ENCODE results near the gene SOX30. TPM values are rescaled to one million over a fixed set of nuclear protein-coding genes. Genes with fewer than 3 reads are reported as not detected.

The SOX30 gene
- total and polyA plus RNA-seq, 12 donors: 0.03 to 0.72 (median 0.20) TPM; not detected in 5

Small RNA genes within 50 kb of the gene (small RNA-seq; reads per million reads assigned to genes)
- 0 reads per million in 2 donors for gene RNU6-390P

Other genes starting within 250 kb of the SOX30 start
- under 1 TPM in 2 of 9 donors, not detected in 7; 0.14 to 0.20 TPM for gene NIPAL4, start 192.2 kb downstream of the SOX30 start, total RNA-seq
- under 1 TPM in 2 of 3 donors, not detected in 1; 0.08 to 0.10 TPM for gene NIPAL4, start 192.2 kb downstream of the SOX30 start, polyA plus RNA-seq
- gene ADAM19, start 76.7 kb downstream of the SOX30 start, total RNA-seq: 10 to 100 TPM in 1 of 9 donors, 1 to 10 TPM in 8; 4.3 to 15.1 (median 5.4) TPM
- gene ADAM19, start 76.7 kb downstream of the SOX30 start, polyA plus RNA-seq: 1 to 10 TPM; 2.2 to 4.3 (median 2.6) TPM
- not detected for gene C5orf52, start 19.1 kb upstream of the SOX30 start, total RNA-seq
- gene C5orf52, start 19.1 kb upstream of the SOX30 start, polyA plus RNA-seq: not detected
- gene THG1L, start 79.0 kb upstream of the SOX30 start, total RNA-seq: 10 to 100 TPM in 7 of 9 donors, 1 to 10 TPM in 2; 8.7 to 27.0 (median 16.8) TPM
- 10 to 100 TPM; 12.5 to 26.4 (median 21.1) TPM for gene THG1L, start 79.0 kb upstream of the SOX30 start, polyA plus RNA-seq
- 10 to 100 TPM in 1 of 9 donors, 1 to 10 TPM in 8; 2.2 to 28.2 (median 4.9) TPM for gene LSM11, start 91.3 kb upstream of the SOX30 start, total RNA-seq
- 1 to 10 TPM; 1.0 to 3.0 (median 1.2) TPM for gene LSM11, start 91.3 kb upstream of the SOX30 start, polyA plus RNA-seq
- 10 to 100 TPM; 48.3 to 76.3 (median 65.2) TPM for gene CLINT1, start 206.7 kb upstream of the SOX30 start, total RNA-seq
- 100 to 1,000 TPM in 1 of 3 donors, 10 to 100 TPM in 2; 17.1 to 101 (median 19.9) TPM for gene CLINT1, start 206.7 kb upstream of the SOX30 start, polyA plus RNA-seq

Data from adrenal gland (tissue), 12 donors.